Measurements from ENCODE around the gene TCHH.

GRCh38 chr1:152127673-152128072 lies 12.4 kb upstream of the TCHH start:
- TF ChIP-seq POLR2AphosphoS5 (IDR thresholded peaks at IDR 0.05; ENCODE audit: low read depth, low read length) (no peak), TAF1 (IDR thresholded peaks at IDR 0.05; ENCODE audit: borderline replicate concordance, insufficient read depth, low read length) (no peak), SIN3A (IDR thresholded peaks at IDR 0.05; ENCODE audit: borderline replicate concordance, insufficient read depth, low read length) (no peak)
